D721Med (cell line): ENCODE data around the gene SH3RF2.

Experiments used
- DNase-seq: peaks from one replicate; pipeline ENCODE4 v3.0.0; 2011; ENCODE audit warnings: low spot score; ENCODE audit not compliant: insufficient read length
- FAIRE-seq: peaks from 2 replicates; lab custom pipeline; 2011; peaks lifted over from hg19 to GRCh38; lab: Jason Lieb, UNC
- TF ChIP-seq, protein P1 (sequence below): IDR thresholded peaks from 2 replicates; pipeline ENCODE4 v1.5.1; 2012; ENCODE audit warnings: mild to moderate bottlenecking, control low read depth; ENCODE audit not compliant: insufficient read depth; ENCODE audit errors: missing control alignments

The SH3RF2 gene

DNA sequence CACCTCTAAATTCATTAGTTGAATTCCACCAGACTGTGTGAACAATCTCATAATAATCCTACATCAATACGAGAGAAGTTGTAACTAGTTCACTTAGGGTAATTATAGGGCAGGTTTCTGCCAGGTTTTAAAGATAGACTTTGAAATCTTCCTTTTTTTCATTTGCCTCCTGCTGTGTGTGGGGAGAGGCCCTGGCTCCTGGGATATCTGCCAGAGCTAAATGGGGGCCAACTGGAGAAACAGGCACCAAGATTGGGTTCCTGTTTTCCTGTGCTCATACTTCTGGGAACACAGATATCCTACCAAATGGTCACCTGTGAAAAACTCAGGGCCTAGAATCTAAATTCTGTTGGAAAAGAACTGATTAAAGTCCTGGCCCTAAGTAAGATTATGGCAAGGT lies 42.3 kb downstream of the SH3RF2 start:
- FAIRE-seq (no peak), DNase-seq (no peak)
- TF ChIP-seq, protein P1, sequence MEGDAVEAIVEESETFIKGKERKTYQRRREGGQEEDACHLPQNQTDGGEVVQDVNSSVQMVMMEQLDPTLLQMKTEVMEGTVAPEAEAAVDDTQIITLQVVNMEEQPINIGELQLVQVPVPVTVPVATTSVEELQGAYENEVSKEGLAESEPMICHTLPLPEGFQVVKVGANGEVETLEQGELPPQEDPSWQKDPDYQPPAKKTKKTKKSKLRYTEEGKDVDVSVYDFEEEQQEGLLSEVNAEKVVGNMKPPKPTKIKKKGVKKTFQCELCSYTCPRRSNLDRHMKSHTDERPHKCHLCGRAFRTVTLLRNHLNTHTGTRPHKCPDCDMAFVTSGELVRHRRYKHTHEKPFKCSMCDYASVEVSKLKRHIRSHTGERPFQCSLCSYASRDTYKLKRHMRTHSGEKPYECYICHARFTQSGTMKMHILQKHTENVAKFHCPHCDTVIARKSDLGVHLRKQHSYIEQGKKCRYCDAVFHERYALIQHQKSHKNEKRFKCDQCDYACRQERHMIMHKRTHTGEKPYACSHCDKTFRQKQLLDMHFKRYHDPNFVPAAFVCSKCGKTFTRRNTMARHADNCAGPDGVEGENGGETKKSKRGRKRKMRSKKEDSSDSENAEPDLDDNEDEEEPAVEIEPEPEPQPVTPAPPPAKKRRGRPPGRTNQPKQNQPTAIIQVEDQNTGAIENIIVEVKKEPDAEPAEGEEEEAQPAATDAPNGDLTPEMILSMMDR, result no peak

DNA sequence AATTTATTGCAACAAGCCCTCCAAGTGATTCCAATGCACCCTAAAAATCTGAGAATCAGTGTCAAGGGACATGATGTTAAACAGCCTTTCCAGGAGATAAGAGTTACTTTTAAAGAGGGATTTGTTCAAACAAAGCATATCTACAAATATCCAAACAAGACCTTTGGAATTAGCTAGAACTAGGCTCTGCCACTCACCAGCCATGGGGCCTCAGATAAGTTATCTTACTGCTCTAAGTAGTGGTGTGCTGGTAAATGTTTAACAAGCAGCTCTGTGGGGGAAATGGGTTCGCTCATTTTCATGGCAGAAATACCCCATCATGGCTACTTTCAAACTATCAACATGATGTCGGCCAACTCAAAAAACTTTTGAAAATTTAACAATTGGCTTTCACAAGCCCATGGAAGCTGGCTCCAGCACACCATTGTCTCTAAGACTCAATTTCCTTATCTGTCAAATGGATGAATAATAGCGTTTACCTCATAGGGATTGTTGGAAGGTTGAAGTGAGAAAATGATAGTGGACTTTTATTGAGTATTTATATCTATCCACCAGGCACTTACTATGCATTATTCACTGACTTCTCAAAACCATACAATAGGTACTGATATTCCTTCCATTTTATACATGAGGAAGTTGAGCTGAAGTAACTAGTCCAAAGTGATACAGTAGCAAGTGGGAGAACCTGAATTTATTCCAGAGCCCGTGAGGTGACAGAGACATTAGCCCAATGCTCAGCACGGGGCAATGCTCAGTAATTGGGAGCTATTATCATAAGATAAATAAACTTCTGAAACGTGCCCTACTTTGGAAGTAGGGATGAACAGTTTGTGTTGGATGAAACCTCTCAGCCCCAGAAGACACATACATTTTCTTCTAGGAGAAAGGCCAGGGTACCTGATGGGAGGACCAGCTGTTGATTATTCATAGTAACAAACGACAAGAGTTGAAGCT lies 43.2 kb downstream of the SH3RF2 start:
- TF ChIP-seq, protein P1, result no peak
- no peak for DNase-seq
- no peak for FAIRE-seq

DNA sequence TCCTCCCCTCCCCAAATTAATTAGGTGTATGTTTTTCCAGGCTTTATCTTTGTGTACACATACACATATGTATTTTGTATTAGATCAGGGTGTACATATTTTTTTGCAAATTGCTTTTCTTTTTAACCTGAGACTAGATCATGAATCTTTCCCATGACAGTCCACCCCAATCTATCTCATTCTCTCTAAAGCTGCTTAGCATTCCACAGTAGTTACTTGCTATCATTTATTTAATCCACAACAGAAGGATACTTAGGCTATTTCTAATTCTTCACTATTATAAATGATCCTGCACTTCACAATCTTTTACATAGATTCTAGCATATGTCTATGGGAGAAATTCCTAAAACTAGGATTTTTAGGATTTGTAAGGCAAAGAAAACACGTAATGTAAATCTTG lies 43.9 kb downstream of the SH3RF2 start:
- TF ChIP-seq, protein P1, result no peak
- FAIRE-seq (no peak), DNase-seq (no peak)

DNA sequence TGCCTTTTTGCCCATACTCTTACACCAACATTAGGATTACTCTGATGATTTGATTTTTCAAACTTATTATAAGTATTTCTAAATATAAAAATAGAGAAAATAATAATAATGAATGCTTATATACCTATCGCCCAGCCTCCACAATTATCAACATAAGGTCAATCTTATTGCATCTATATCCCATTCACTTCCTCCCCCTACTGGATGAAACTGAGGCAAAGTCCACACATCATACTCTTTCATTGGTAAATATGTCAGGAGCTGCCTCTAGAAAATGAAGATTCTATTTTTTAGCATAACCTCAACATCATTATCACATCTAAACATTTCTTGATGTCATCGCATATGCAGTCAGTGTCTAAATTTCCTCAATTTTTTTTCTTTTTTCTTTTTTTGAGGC lies 44.3 kb downstream of the SH3RF2 start:
- no peak for FAIRE-seq
- DNase-seq, result no peak
- TF ChIP-seq, protein P1, result peak; percentile 2

DNA sequence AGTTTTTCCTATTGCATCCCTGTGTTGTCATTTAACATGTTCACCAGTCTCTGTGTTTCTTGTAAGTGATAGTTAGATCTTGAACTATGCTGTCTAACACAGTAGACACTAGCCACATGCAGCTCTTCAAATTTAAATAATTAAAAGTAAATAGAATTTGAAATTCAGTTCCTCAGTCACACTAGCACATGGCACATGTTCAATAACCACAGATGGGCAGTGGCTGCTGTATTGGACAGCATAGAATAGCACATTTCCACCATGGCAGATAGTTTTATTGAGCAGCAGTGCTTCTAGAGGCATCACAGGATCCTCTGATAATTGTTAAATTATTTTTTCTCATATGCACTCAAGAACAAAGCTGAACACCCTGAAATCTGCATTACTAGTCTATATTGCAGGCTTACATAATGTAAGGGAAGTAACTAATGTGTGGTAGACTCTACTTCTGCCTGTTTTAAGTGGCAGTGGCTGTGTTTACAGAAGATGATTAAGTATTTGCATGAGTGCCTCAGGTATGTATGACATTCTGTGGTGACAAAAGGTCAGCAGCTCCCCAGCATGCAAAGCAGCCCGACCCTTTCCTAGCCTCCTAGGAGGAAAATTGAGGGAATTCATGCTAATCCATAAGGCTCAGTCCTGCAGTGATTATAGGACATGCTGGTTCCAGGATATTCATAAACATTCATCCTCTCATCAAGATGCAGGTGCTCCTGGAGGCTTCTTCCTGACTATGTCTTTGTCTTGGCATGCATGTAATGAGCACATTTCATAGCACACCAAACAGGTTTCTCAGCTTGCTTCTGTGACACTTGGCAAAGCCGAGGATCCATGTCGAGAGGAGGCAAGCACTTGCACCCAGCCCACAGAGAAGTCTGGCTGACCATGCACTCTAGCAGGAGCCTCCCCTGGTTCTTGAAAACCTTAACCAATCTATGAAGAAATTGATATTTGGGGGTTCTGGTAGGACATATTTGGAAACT lies 45.5 kb downstream of the SH3RF2 start:
- TF ChIP-seq, protein P1, result no peak
- DNase-seq (no peak), FAIRE-seq (no peak)

DNA sequence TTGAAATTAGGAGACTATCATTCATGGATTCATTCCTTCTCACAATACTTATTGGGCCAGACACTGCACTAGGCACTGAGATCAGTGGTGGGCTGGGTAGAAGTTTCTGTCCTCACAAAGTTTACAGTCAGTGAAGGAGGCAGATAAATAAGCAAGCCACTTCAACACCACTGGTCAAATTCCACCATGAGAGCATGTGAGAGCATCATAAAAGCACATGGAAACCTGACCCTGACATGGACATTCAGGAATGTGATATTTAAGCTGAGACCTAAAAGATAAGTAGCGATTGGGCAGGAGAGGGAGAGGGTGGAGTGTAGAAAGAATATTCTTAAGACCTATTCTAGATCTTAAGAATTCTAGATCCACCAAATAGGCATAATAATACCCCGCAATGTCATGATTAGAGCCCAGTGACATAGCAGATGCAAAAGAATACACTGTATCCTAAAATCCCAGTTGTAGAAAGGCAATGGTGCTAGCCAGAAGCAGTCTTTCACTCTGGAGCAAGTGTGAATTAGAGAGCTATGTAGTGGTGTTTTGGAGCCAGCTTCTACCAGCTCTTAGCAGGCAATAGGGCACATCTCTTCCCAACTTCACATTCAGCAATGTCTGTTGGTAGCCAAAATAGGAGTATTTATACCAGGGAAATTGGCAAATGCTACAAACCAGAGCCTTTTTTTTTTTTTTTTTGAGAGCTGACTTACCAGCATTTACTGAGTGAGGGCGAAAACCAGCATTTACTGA lies 46.4 kb downstream of the SH3RF2 start:
- FAIRE-seq, result no peak
- DNase-seq, result no peak
- TF ChIP-seq, protein P1, result no peak
